ENCODE measurements around the gene OLFML3.

Gene OLFML3

DNA sequence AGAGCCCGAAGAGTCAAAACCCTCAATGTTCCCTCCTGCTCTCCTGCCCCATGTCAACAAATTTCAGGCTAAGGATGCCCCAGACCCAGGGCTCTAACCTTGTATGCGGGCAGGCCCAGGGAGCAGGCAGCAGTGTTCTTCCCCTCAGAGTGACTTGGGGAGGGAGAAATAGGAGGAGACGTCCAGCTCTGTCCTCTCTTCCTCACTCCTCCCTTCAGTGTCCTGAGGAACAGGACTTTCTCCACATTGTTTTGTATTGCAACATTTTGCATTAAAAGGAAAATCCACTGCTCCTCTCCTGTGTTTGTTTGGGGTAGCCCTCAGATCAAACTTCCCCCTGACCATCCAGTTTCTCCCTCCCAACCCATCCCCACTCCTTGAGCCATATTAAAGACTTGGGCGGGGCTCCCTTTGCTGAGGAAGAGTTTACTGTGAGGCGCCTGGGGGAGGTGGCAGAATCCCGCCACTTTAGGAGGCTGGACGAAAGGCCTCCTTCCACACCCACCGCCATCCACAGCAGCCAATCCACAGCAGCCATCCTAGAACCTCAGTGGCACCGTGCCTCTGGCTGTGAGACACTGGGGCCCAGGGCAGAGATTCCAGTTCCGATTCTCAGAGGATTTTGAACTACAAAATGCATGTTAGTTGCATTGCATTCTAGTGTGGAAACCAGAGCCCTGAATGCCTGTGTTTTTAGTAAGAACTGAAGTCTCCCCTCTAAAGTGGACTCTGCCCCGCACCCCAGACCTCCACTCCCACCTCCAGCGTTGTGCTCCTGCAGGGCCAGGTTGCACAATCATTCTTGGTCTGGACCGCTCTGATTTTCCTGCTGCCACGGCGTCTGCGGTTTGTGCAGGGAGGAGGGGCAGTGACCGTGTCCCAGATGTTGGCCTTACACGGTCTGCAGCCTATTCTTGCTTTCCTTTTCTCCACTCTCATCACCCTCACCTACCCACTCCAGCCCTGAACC is 3.0 kb downstream of the OLFML3 start:
- Histone ChIP-seq H3K79me2 (ENCODE audit: low read length) (no peaks in the 10 kb centered on the region), H3K4me2 (ENCODE audit: low read depth, low read length) (0 out of 2 replicates have a peak overlapping the region, but pooled peaks have one; percentile 15), H3F3A (ENCODE audit: insufficient read depth, low read length) (no peaks in the 10 kb centered on the region), H3K27ac (ENCODE audit: low read length) (no peak overlapping the region), H4K20me1 (ENCODE audit: insufficient read depth, low read length) (no peaks in the 10 kb centered on the region), H2AFZ (ENCODE audit: low read length) (no peak overlapping the region), H3K27me3 (replicated peaks; ENCODE audit: insufficient read depth, low read length) (no peaks in the 10 kb centered on the region), H3K4me1 (ENCODE audit: low read length) (no peaks in the 10 kb centered on the region), H3K36me3 (replicated peaks; ENCODE audit: insufficient read depth, low read length) (no peaks in the 10 kb centered on the region), H3K9me3 (replicated peaks; ENCODE audit: insufficient read depth, low read length) (no peaks in the 10 kb centered on the region), H3K9me2 (replicated peaks; ENCODE audit: insufficient read depth, low read length) (no peaks in the 10 kb centered on the region), H3K4me3 (ENCODE audit: low read length) (no peak overlapping the region), H3K9ac (ENCODE audit: low read length) (no peak overlapping the region)
- TF ChIP-seq EZH2 (optimal IDR thresholded peaks at IDR 0.05; ENCODE audit: low read depth, low read length), result no peak
- no peak for TF ChIP-seq EZH2phosphoT487 (IDR thresholded peaks at IDR 0.05; ENCODE audit: low read length)
- TF ChIP-seq, protein P1, sequence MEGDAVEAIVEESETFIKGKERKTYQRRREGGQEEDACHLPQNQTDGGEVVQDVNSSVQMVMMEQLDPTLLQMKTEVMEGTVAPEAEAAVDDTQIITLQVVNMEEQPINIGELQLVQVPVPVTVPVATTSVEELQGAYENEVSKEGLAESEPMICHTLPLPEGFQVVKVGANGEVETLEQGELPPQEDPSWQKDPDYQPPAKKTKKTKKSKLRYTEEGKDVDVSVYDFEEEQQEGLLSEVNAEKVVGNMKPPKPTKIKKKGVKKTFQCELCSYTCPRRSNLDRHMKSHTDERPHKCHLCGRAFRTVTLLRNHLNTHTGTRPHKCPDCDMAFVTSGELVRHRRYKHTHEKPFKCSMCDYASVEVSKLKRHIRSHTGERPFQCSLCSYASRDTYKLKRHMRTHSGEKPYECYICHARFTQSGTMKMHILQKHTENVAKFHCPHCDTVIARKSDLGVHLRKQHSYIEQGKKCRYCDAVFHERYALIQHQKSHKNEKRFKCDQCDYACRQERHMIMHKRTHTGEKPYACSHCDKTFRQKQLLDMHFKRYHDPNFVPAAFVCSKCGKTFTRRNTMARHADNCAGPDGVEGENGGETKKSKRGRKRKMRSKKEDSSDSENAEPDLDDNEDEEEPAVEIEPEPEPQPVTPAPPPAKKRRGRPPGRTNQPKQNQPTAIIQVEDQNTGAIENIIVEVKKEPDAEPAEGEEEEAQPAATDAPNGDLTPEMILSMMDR (IDR thresholded peaks at IDR 0.05; ENCODE audit: low read length), result no peak
- no peak for DNase-seq

DNA sequence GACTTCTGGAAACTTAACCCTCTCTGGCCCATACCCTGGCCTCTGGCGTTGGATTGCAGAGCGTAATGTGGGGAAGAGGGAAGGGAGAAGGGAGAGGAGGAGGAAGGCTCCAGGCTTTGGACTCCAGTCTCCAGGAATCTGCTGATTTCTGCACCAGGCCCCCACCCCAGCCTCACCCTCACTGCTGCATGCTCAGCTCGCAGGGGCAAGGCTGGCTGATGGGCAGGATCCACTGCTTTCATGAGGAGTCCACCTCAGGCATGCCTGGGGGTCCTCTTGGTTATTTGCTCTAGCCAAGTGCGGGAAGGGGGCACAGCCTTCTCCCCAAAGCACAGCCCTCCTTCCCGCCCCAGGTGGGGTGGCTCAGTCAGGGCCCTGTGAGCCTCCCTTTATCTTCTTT is 3.7 kb downstream of the OLFML3 start:
- Histone ChIP-seq H3K9me2 (replicated peaks; ENCODE audit: insufficient read depth, low read length) (no peaks in the 10 kb centered on the region), H3K4me2 (ENCODE audit: low read depth, low read length) (0 out of 2 replicates have a peak overlapping the region, but pooled peaks have one; percentile 15), H4K20me1 (ENCODE audit: insufficient read depth, low read length) (no peaks in the 10 kb centered on the region), H3K27me3 (replicated peaks; ENCODE audit: insufficient read depth, low read length) (no peaks in the 10 kb centered on the region), H3F3A (ENCODE audit: insufficient read depth, low read length) (no peaks in the 10 kb centered on the region), H2AFZ (ENCODE audit: low read length) (no peak overlapping the region), H3K9me3 (replicated peaks; ENCODE audit: insufficient read depth, low read length) (no peaks in the 10 kb centered on the region), H3K4me1 (ENCODE audit: low read length) (no peaks in the 10 kb centered on the region), H3K79me2 (ENCODE audit: low read length) (no peaks in the 10 kb centered on the region), H3K4me3 (ENCODE audit: low read length) (no peak overlapping the region), H3K36me3 (replicated peaks; ENCODE audit: insufficient read depth, low read length) (no peaks in the 10 kb centered on the region), H3K27ac (ENCODE audit: low read length) (no peak overlapping the region), H3K9ac (ENCODE audit: low read length) (no peak overlapping the region)
- DNase-seq, result no peak
- TF ChIP-seq EZH2phosphoT487 (IDR thresholded peaks at IDR 0.05; ENCODE audit: low read length) (no peak), EZH2 (optimal IDR thresholded peaks at IDR 0.05; ENCODE audit: low read depth, low read length) (no peak)
- TF ChIP-seq, protein P1 (IDR thresholded peaks at IDR 0.05; ENCODE audit: low read length), result no peak

DNA sequence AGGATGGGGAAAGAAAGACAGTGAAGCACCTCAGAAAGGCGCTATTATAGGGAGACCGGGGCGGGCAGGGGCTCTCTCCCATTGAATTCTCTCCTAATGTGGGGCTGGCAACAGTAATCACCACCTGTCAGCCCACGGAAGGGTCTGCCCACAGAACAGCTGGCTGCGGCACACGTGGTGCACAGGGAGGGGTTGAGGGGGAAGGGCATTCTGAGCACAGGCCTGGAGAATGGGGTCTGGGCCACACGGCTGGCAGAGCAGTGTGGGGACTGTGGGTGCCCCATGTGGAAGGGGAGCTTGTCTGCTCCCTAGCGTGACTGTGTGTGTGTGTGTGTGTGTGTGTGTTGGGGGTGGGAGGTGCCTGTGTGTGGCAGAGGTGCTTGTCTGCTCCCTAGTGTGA is 4.1 kb downstream of the OLFML3 start:
- Histone ChIP-seq H2AFZ (ENCODE audit: low read length) (no peak overlapping the region), H3K4me3 (ENCODE audit: low read length) (no peak overlapping the region), H3K79me2 (ENCODE audit: low read length) (no peaks in the 10 kb centered on the region), H3K9me3 (replicated peaks; ENCODE audit: insufficient read depth, low read length) (no peaks in the 10 kb centered on the region), H3K4me2 (ENCODE audit: low read depth, low read length) (no peak overlapping the region), H4K20me1 (ENCODE audit: insufficient read depth, low read length) (no peaks in the 10 kb centered on the region), H3K9ac (ENCODE audit: low read length) (no peak overlapping the region), H3F3A (ENCODE audit: insufficient read depth, low read length) (no peaks in the 10 kb centered on the region), H3K9me2 (replicated peaks; ENCODE audit: insufficient read depth, low read length) (no peaks in the 10 kb centered on the region), H3K27me3 (replicated peaks; ENCODE audit: insufficient read depth, low read length) (no peaks in the 10 kb centered on the region), H3K27ac (ENCODE audit: low read length) (no peak overlapping the region), H3K36me3 (replicated peaks; ENCODE audit: insufficient read depth, low read length) (no peaks in the 10 kb centered on the region), H3K4me1 (ENCODE audit: low read length) (no peaks in the 10 kb centered on the region)
- DNase-seq, result no peak
- TF ChIP-seq EZH2phosphoT487 (IDR thresholded peaks at IDR 0.05; ENCODE audit: low read length), result no peak
- no peak for TF ChIP-seq EZH2 (optimal IDR thresholded peaks at IDR 0.05; ENCODE audit: low read depth, low read length)
- TF ChIP-seq, protein P1 (IDR thresholded peaks at IDR 0.05; ENCODE audit: low read length), result no peak

All from MM.1S (cell line).